ENCODE measurements around the gene WNT8B. TPM values are rescaled to one million over a fixed set of nuclear protein-coding genes. Genes with fewer than 3 reads are reported as not detected.

Gene WNT8B
- total and polyA plus RNA-seq, 2 donors (not counting 1 experiment from before 2014, with no cell fraction given): not detected

DNA sequence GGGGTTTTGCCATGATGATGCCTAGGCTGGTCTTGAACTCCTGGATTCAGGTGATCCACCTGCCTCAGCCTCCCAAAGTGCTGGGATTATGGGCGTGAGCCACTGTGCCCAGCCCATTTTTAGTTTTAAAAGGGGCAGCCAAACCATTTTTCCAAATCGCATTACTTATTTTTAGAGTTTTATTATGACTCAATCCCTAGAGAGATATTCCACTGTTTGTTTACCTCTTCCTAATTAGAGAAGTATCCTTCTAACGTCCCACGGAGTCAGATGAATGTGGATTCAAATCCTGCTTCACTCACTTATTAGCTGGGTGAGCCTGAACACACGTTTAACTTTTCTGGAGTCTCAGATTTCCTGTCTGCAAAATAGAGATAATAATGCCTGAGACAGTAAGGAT, 15.2 kb downstream of the WNT8B start:
- no peaks in the 10 kb centered on the region for H3K36me3 ChIP-seq (ENCODE audit: control insufficient read depth, insufficient read depth, low read length)
- no peak for DNase-seq (ENCODE audit: low read depth in 2 of 2)
- TF ChIP-seq EZH2 (IDR thresholded peaks at IDR 0.05; ENCODE audit: low read length, missing control alignments): no peak
- TF ChIP-seq, protein P1, sequence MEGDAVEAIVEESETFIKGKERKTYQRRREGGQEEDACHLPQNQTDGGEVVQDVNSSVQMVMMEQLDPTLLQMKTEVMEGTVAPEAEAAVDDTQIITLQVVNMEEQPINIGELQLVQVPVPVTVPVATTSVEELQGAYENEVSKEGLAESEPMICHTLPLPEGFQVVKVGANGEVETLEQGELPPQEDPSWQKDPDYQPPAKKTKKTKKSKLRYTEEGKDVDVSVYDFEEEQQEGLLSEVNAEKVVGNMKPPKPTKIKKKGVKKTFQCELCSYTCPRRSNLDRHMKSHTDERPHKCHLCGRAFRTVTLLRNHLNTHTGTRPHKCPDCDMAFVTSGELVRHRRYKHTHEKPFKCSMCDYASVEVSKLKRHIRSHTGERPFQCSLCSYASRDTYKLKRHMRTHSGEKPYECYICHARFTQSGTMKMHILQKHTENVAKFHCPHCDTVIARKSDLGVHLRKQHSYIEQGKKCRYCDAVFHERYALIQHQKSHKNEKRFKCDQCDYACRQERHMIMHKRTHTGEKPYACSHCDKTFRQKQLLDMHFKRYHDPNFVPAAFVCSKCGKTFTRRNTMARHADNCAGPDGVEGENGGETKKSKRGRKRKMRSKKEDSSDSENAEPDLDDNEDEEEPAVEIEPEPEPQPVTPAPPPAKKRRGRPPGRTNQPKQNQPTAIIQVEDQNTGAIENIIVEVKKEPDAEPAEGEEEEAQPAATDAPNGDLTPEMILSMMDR (conservative IDR thresholded peaks at IDR 0.05 in 1 of 2, IDR thresholded peaks at IDR 0.05 in 1 of 2; ENCODE audit: low read depth in 1 of 2, low read length in 2 of 2): no peak
- H3K27ac ChIP-seq (ENCODE audit: insufficient read depth, low read length): no peak overlapping the region
- peaks cover 18% of the 10 kb centered on the region for H3K27me3 ChIP-seq (ENCODE audit: control insufficient read depth, insufficient read depth, low read length)
- H3K9ac ChIP-seq (ENCODE audit: insufficient read depth, low read length): no peak overlapping the region
- H4K20me1 ChIP-seq (ENCODE audit: control insufficient read depth, extremely low read depth, insufficient read depth, low read length): no peaks in the 10 kb centered on the region
- H3K9me3 ChIP-seq (ENCODE audit: control insufficient read depth, insufficient read depth, low read depth, low read length): no peaks in the 10 kb centered on the region
- no peak overlapping the region for H3K4me2 ChIP-seq (ENCODE audit: extremely low read depth, insufficient read depth, low read length)
- H3K4me3 ChIP-seq (replicated peaks in 1 of 4; ENCODE audit: control extremely low read depth in 1 of 4, insufficient read depth in 1 of 4, low read depth in 3 of 4, low read length in 4 of 4): no peak overlapping the region
- H2AFZ ChIP-seq (ENCODE audit: low read length): no peak overlapping the region
- no peaks in the 10 kb centered on the region for H3K79me2 ChIP-seq (ENCODE audit: control insufficient read depth, insufficient read depth, low read length)
- H3K4me1 ChIP-seq (ENCODE audit: control insufficient read depth, extremely low read depth, insufficient read depth, low read length): no peaks in the 10 kb centered on the region

DNA sequence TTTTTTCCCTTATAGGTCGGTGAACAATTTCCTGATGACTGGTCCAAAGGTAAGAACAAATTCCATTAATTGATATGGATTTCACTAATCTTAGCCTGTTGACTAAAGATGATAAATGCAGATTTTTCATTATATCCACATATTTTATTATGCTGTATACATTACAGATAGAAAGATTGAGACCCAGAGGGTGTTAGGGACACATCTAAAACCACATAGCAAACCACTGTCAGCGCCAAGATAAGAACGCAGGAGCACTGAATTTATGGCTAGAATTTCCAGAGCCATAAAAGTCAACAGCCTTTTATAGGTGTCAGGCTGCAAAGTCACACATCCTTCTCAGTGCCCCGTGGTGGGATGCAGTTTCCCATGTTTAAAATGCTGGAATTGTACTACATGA, 16.2 kb downstream of the WNT8B start:
- DNase-seq (ENCODE audit: low read depth in 2 of 2): no peak
- no peak overlapping the region for H3K4me3 ChIP-seq (replicated peaks in 1 of 4; ENCODE audit: control extremely low read depth in 1 of 4, insufficient read depth in 1 of 4, low read depth in 3 of 4, low read length in 4 of 4)
- TF ChIP-seq, protein P1 (conservative IDR thresholded peaks at IDR 0.05 in 1 of 2, IDR thresholded peaks at IDR 0.05 in 1 of 2; ENCODE audit: low read depth in 1 of 2, low read length in 2 of 2): no peak
- no peak for TF ChIP-seq EZH2 (IDR thresholded peaks at IDR 0.05; ENCODE audit: low read length, missing control alignments)
- H3K4me2 ChIP-seq (ENCODE audit: extremely low read depth, insufficient read depth, low read length): no peak overlapping the region
- no peaks in the 10 kb centered on the region for H4K20me1 ChIP-seq (ENCODE audit: control insufficient read depth, extremely low read depth, insufficient read depth, low read length)
- H3K36me3 ChIP-seq (ENCODE audit: control insufficient read depth, insufficient read depth, low read length): no peaks in the 10 kb centered on the region
- H3K9me3 ChIP-seq (ENCODE audit: control insufficient read depth, insufficient read depth, low read depth, low read length): no peaks in the 10 kb centered on the region
- peaks cover 24% of the 10 kb centered on the region for H3K27me3 ChIP-seq (ENCODE audit: control insufficient read depth, insufficient read depth, low read length)
- no peaks in the 10 kb centered on the region for H3K79me2 ChIP-seq (ENCODE audit: control insufficient read depth, insufficient read depth, low read length)
- H2AFZ ChIP-seq (ENCODE audit: low read length): no peak overlapping the region
- H3K9ac ChIP-seq (ENCODE audit: insufficient read depth, low read length): no peak overlapping the region
- no peak overlapping the region for H3K27ac ChIP-seq (ENCODE audit: insufficient read depth, low read length)
- H3K4me1 ChIP-seq (ENCODE audit: control insufficient read depth, extremely low read depth, insufficient read depth, low read length): no peaks in the 10 kb centered on the region

DNA sequence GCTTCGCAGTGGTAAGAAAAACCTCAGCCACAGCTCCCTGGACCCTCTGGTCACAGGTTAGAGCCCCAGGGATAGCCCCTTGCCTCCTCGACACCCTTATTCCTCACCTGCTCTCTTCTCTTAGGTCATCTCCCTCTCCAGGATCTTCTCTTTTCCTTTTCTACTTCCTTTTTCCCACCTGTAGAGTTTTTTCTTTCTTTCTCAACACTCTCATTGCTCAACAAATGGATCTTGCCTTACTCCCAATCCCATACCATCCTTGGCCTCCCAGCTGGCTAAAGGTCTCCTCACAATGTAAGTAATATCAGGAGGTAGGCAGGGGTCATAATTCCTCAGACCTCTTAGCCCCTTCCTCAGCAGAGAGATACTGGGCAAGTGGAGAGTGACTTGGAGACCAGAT, 17.2 kb downstream of the WNT8B start:
- no peak for DNase-seq (ENCODE audit: low read depth in 2 of 2)
- Histone ChIP-seq H2AFZ (ENCODE audit: low read length) (no peak overlapping the region), H3K4me1 (ENCODE audit: control insufficient read depth, extremely low read depth, insufficient read depth, low read length) (no peaks in the 10 kb centered on the region), H3K27ac (ENCODE audit: insufficient read depth, low read length) (no peak overlapping the region), H3K79me2 (ENCODE audit: control insufficient read depth, insufficient read depth, low read length) (no peaks in the 10 kb centered on the region), H3K4me3 (replicated peaks in 1 of 4; ENCODE audit: control extremely low read depth in 1 of 4, insufficient read depth in 1 of 4, low read depth in 3 of 4, low read length in 4 of 4) (no peak overlapping the region), H3K27me3 (ENCODE audit: control insufficient read depth, insufficient read depth, low read length) (peaks cover 27% of the 10 kb centered on the region), H3K9ac (ENCODE audit: insufficient read depth, low read length) (no peak overlapping the region), H3K4me2 (ENCODE audit: extremely low read depth, insufficient read depth, low read length) (no peak overlapping the region), H3K9me3 (ENCODE audit: control insufficient read depth, insufficient read depth, low read depth, low read length) (no peaks in the 10 kb centered on the region), H3K36me3 (ENCODE audit: control insufficient read depth, insufficient read depth, low read length) (no peaks in the 10 kb centered on the region), H4K20me1 (ENCODE audit: control insufficient read depth, extremely low read depth, insufficient read depth, low read length) (no peaks in the 10 kb centered on the region)
- no peak for TF ChIP-seq EZH2 (IDR thresholded peaks at IDR 0.05; ENCODE audit: low read length, missing control alignments)
- TF ChIP-seq, protein P1 (conservative IDR thresholded peaks at IDR 0.05 in 1 of 2, IDR thresholded peaks at IDR 0.05 in 1 of 2; ENCODE audit: low read depth in 1 of 2, low read length in 2 of 2): no peak
